ENCODE data around the gene MFAP4. TPM values are rescaled to one million over a fixed set of nuclear protein-coding genes. Genes with fewer than 3 reads are reported as not detected.

MFAP4 gene
- total RNA-seq, 4 donors from 2014 or later = 14.3 to 185 (median 104) TPM

DNA sequence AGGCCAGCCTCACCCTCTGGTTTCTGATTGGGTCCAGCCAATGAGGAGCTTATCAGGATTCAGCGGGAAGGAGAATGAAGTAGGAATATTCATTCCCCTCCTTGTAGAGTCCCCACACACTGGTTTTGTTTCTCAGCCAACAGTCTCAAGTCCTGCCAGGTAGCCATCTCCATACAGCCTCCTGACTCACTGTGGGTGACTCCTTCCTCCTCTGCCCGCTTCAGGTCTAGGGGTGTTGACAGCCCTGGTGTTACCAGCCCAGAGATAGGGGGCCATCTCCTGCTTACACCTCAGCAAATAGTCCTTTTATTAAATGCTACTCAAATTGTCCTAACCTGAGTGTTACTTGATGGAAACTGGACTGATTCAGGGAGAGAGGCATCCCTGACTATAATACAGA is 4.0 kb upstream of the MFAP4 start:
- TF ChIP-seq, protein P1, sequence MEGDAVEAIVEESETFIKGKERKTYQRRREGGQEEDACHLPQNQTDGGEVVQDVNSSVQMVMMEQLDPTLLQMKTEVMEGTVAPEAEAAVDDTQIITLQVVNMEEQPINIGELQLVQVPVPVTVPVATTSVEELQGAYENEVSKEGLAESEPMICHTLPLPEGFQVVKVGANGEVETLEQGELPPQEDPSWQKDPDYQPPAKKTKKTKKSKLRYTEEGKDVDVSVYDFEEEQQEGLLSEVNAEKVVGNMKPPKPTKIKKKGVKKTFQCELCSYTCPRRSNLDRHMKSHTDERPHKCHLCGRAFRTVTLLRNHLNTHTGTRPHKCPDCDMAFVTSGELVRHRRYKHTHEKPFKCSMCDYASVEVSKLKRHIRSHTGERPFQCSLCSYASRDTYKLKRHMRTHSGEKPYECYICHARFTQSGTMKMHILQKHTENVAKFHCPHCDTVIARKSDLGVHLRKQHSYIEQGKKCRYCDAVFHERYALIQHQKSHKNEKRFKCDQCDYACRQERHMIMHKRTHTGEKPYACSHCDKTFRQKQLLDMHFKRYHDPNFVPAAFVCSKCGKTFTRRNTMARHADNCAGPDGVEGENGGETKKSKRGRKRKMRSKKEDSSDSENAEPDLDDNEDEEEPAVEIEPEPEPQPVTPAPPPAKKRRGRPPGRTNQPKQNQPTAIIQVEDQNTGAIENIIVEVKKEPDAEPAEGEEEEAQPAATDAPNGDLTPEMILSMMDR (IDR thresholded peaks at IDR 0.05; ENCODE audit: low read depth) = no peak

DNA sequence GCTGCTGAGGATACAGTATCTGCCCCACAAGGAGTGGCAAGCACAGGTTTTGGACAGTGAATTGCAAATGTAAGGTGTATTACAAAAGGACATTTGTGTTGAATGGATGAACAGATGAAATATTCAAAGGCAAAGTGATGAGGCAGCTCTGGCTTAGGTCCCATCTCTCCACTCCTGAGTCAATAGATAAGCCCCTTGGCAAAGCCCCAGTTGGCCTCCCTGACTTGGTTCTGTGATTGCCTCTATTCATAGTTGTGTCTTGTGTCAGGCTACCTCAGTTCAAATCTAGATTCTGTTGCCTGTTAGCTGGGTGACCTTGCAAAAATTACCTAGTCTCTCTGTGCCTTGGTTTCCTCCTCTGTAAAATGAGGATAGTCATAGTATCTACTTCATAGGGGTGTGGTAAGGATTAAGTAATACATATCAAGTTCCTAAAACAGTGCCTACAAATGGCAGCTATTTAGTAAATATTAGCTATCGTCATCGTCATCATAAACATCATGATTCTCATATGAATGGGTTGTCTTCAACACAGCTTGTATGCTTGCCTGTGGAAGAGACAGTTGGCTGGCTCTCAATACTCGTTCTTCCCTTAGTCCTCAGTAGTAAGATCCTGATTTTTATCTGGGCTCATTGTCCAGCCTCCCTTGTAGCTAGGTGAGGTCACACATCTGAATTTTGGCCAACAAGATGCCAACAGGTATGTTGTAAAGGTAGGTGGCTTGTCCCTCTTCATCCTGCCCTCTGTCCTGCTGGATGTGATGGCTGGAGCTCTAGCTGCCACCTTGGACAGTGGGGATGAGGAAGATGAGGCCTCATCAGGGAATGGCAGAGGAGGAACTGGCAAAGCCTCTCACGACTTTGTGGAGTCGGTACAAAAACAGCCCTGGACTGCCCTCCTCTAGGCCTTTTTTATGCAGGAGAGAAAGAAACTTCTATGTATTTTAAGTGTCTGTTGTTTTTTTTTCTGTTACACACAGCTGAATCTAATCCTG is 2.1 kb upstream of the MFAP4 start:
- TF ChIP-seq, protein P1 (IDR thresholded peaks at IDR 0.05; ENCODE audit: low read depth) = no peak

- TF ChIP-seq, protein P1 (IDR thresholded peaks at IDR 0.05; ENCODE audit: low read depth) = no peak
Measured at GRCh38 chr17:19387921-19388521, 1.0 kb upstream of the MFAP4 start.

- TF ChIP-seq, protein P1 (IDR thresholded peaks at IDR 0.05; ENCODE audit: low read depth) = no peak
Measured at GRCh38 chr17:19386051-19386929, 700 bp downstream of the MFAP4 start.

GRCh38 chr17:19385521-19385983 is 1.4 kb downstream of the MFAP4 start:
- TF ChIP-seq, protein P1 (IDR thresholded peaks at IDR 0.05; ENCODE audit: low read depth) = no peak

GRCh38 chr17:19384723-19385391 is 2.1 kb downstream of the MFAP4 start:
- TF ChIP-seq, protein P1 (IDR thresholded peaks at IDR 0.05; ENCODE audit: low read depth) = no peak
